SK-N-SH treated with all-trans-retinoic acid at 6 μM for 48 hours (cell line): ENCODE results near the gene AIF1L.

Source experiments
- ATAC-seq: fragments of 200-7000 bp; cut with Tn5 transposase; 3 replicates; pipeline ENCODE4 v1.9.1; 2020; ENCODE audit warnings: mild to moderate bottlenecking, moderate library complexity
- ARNTL ChIP-seq: fragments of 450-650 bp; formaldehyde crosslinking; IDR thresholded peaks from 2 replicates; pipeline ENCODE4 v1.5.0; 2020; ENCODE audit warnings: low read depth, mild to moderate bottlenecking, moderate library complexity, borderline replicate concordance
- BACH2 ChIP-seq: fragments of 250-450 bp; sonication (Bioruptor Pico); IDR thresholded peaks from 2 replicates; pipeline ENCODE4 v1.9.0; 2021; ENCODE audit warnings: mild to moderate bottlenecking, borderline replicate concordance
- CREB5 ChIP-seq: fragments of 250-450 bp; sonication (Bioruptor Pico); IDR thresholded peaks from 2 replicates; pipeline ENCODE4 v1.5.1; 2020; ENCODE audit warnings: low read depth, mild to moderate bottlenecking, moderate library complexity
- CSDC2 ChIP-seq: fragments of 250-450 bp; sonication (Bioruptor Pico); IDR thresholded peaks from 2 replicates; pipeline ENCODE4 v1.5.0; 2020; ENCODE audit warnings: mild to moderate bottlenecking, moderate library complexity
- CSRNP3 ChIP-seq: fragments of 250-450 bp; sonication (Bioruptor Pico); IDR thresholded peaks from 2 replicates; pipeline ENCODE4 v1.5.1; 2021; ENCODE audit warnings: mild to moderate bottlenecking, moderate library complexity
- ESRRG ChIP-seq: fragments of 250-450 bp; sonication (Bioruptor Pico); IDR thresholded peaks from 2 replicates; pipeline ENCODE4 v1.6.1; 2021; ENCODE audit warnings: mild to moderate bottlenecking
- GLIS3 ChIP-seq: fragments of 250-450 bp; sonication (Bioruptor Pico); IDR thresholded peaks from 2 replicates; pipeline ENCODE4 v1.5.0; 2020; ENCODE audit warnings: mild to moderate bottlenecking, moderate library complexity
- ISL1 ChIP-seq: fragments of 250-450 bp; sonication (Bioruptor Pico); IDR thresholded peaks from 2 replicates; pipeline ENCODE4 v2.1.2; 2022; ENCODE audit warnings: mild to moderate bottlenecking, moderate library complexity
- OSR1 ChIP-seq: fragments of 250-450 bp; sonication (Bioruptor Pico); IDR thresholded peaks from 2 replicates; pipeline ENCODE4 v1.8.0; 2022; ENCODE audit warnings: moderate library complexity, mild to moderate bottlenecking, inconsistent platforms
- PATZ1 ChIP-seq: fragments of 250-450 bp; sonication (Bioruptor Pico); IDR thresholded peaks from 2 replicates; pipeline ENCODE4 v1.8.0; 2020; ENCODE audit warnings: mild to moderate bottlenecking, moderate library complexity, borderline replicate concordance
- POU6F1 ChIP-seq: fragments of 250-450 bp; sonication (Bioruptor Pico); IDR thresholded peaks from 2 replicates; pipeline ENCODE4 v1.8.0; 2021; ENCODE audit warnings: low read depth, mild to moderate bottlenecking, moderate library complexity, borderline replicate concordance
- RARB ChIP-seq: fragments of 250-450 bp; sonication (Bioruptor Pico); IDR thresholded peaks from 2 replicates; pipeline ENCODE4 v1.8.0; 2021; ENCODE audit warnings: mild to moderate bottlenecking, moderate library complexity
- SNAI2 ChIP-seq: fragments of 250-450 bp; sonication (Bioruptor Pico); IDR thresholded peaks from 2 replicates; pipeline ENCODE4 v1.5.0; 2020; ENCODE audit warnings: mild to moderate bottlenecking, moderate library complexity
- TCF4 ChIP-seq: fragments of 250-450 bp; sonication (Bioruptor Pico); IDR thresholded peaks from 2 replicates; pipeline ENCODE4 v1.8.0; 2021; ENCODE audit warnings: mild to moderate bottlenecking, moderate library complexity, borderline replicate concordance
- TSHZ2 ChIP-seq: fragments of 250-450 bp; sonication (Bioruptor Pico); IDR thresholded peaks from 2 replicates; pipeline ENCODE4 v1.5.0; 2020; ENCODE audit warnings: mild to moderate bottlenecking, moderate library complexity
- ZC3H10 ChIP-seq: fragments of 250-450 bp; sonication (Bioruptor Pico); IDR thresholded peaks from 2 replicates; pipeline ENCODE4 v1.5.1; 2021; ENCODE audit warnings: mild to moderate bottlenecking, moderate library complexity
- ZFP3 ChIP-seq: fragments of 250-450 bp; sonication (Bioruptor Pico); IDR thresholded peaks from 2 replicates; pipeline ENCODE4 v1.5.0; 2020; ENCODE audit warnings: mild to moderate bottlenecking, moderate library complexity
- ZFP30 ChIP-seq: fragments of 450-650 bp; formaldehyde crosslinking; IDR thresholded peaks from 2 replicates; pipeline ENCODE4 v1.5.0; 2022; ENCODE audit warnings: mild to moderate bottlenecking, moderate library complexity
- ZNF70 ChIP-seq: fragments of 450-650 bp; formaldehyde crosslinking; IDR thresholded peaks from 2 replicates; pipeline ENCODE4 v1.5.0; 2020; ENCODE audit warnings: mild to moderate bottlenecking, moderate library complexity
- ZNF8 ChIP-seq: fragments of 450-650 bp; formaldehyde crosslinking; IDR thresholded peaks from 2 replicates; pipeline ENCODE4 v1.5.0; 2020; ENCODE audit warnings: mild to moderate bottlenecking, moderate library complexity

The AIF1L gene

GRCh38 chr9:131065599-131065998, 30.7 kb upstream of the AIF1L start:
- no peak for ATAC-seq
- TF ChIP-seq CSDC2 (CRISPR knock-in tag): no peak
- no peak for TF ChIP-seq ZFP30 (CRISPR knock-in tag)
- no peak for TF ChIP-seq ZNF8 (CRISPR knock-in tag)
- TF ChIP-seq ZNF70 (CRISPR knock-in tag): no peak
- TF ChIP-seq ZFP3 (CRISPR knock-in tag): no peak
- TF ChIP-seq TCF4 (CRISPR knock-in tag): no peak
- no peak for TF ChIP-seq PATZ1
- no peak for TF ChIP-seq BACH2
- no peak for TF ChIP-seq GLIS3 (CRISPR knock-in tag)
- TF ChIP-seq OSR1 (CRISPR knock-in tag): no peak
- no peak for TF ChIP-seq ARNTL
- TF ChIP-seq CREB5: no peak
- no peak for TF ChIP-seq ISL1 (CRISPR knock-in tag)
- TF ChIP-seq ZC3H10 (CRISPR knock-in tag): no peak
- TF ChIP-seq SNAI2 (CRISPR knock-in tag): no peak
- no peak for TF ChIP-seq RARB (CRISPR knock-in tag)
- TF ChIP-seq CSRNP3: no peak
- TF ChIP-seq POU6F1 (CRISPR knock-in tag): no peak
- no peak for TF ChIP-seq TSHZ2 (CRISPR knock-in tag)

GRCh38 chr9:131067625-131068024, 28.7 kb upstream of the AIF1L start:
- no peak; the same call in 2 of the 3 replicates for ATAC-seq

More at GRCh38 chr9:131067625-131068024, 28.7 kb upstream of the AIF1L start:
- TF ChIP-seq GLIS3 (CRISPR knock-in tag) (no peak), ISL1 (CRISPR knock-in tag) (no peak), ESRRG (no peak), ARNTL (no peak), ZC3H10 (CRISPR knock-in tag) (no peak), TCF4 (CRISPR knock-in tag) (no peak), PATZ1 (no peak), CSRNP3 (no peak), ZNF8 (CRISPR knock-in tag) (no peak), CREB5 (no peak)
